HL-60 (cell line): ENCODE results near the gene ACP1.

Experiments used
- CTCF ChIP-seq: IDR thresholded peaks from one replicate; pipeline ENCODE4 v1.5.1; 2011; ENCODE audit warnings: low read length, control low read depth, inconsistent platforms; ENCODE audit not compliant: insufficient read depth
- GABPA ChIP-seq: IDR thresholded peaks from 2 replicates; pipeline ENCODE4 v1.6.1; 2012; ENCODE audit warnings: low read depth
- POLR2AphosphoS5 ChIP-seq: IDR thresholded peaks from 2 replicates; pipeline ENCODE4 v1.6.1; 2012; ENCODE audit warnings: low read depth
- TF ChIP-seq, protein P1 (sequence below): IDR thresholded peaks from 2 replicates; pipeline ENCODE4 v1.6.1; 2012; ENCODE audit warnings: low read depth; ENCODE audit not compliant: insufficient replicate concordance

GRCh38 chr2:287911-288757, 23.4 kb downstream of the ACP1 start, which contains the start of gene ALKAL2:
- TF ChIP-seq CTCF (no peak), POLR2AphosphoS5 (no peak), GABPA (no peak)
- TF ChIP-seq, protein P1, sequence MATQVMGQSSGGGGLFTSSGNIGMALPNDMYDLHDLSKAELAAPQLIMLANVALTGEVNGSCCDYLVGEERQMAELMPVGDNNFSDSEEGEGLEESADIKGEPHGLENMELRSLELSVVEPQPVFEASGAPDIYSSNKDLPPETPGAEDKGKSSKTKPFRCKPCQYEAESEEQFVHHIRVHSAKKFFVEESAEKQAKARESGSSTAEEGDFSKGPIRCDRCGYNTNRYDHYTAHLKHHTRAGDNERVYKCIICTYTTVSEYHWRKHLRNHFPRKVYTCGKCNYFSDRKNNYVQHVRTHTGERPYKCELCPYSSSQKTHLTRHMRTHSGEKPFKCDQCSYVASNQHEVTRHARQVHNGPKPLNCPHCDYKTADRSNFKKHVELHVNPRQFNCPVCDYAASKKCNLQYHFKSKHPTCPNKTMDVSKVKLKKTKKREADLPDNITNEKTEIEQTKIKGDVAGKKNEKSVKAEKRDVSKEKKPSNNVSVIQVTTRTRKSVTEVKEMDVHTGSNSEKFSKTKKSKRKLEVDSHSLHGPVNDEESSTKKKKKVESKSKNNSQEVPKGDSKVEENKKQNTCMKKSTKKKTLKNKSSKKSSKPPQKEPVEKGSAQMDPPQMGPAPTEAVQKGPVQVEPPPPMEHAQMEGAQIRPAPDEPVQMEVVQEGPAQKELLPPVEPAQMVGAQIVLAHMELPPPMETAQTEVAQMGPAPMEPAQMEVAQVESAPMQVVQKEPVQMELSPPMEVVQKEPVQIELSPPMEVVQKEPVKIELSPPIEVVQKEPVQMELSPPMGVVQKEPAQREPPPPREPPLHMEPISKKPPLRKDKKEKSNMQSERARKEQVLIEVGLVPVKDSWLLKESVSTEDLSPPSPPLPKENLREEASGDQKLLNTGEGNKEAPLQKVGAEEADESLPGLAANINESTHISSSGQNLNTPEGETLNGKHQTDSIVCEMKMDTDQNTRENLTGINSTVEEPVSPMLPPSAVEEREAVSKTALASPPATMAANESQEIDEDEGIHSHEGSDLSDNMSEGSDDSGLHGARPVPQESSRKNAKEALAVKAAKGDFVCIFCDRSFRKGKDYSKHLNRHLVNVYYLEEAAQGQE, result no peak
